B cell (primary cell): ENCODE measurements around the gene PALB2. TPM values are rescaled to one million over a fixed set of nuclear protein-coding genes. Genes with fewer than 3 reads are reported as not detected.

ENCODE experiments used
- ATAC-seq: fragments of 200-7000 bp; cut with Tn5 transposase; one replicate; pipeline ENCODE4 v1.10.0; 2021; ENCODE audit warnings: low read depth, mild to moderate bottlenecking, moderate number of reproducible peaks, moderate library complexity
- CTCF ChIA-PET: fragments of 350-600 bp; sonication (Branson Sonifier 250); formaldehyde crosslinking; loops from one replicate; lab custom pipeline; 2021; ENCODE audit warnings: antibody characterized with exemption, inconsistent platforms; lab: Charles Lee
- POLR2A ChIA-PET: fragments of 350-600 bp; sonication (Branson Sonifier 250); formaldehyde crosslinking; loops from one replicate; lab custom pipeline; 2021; ENCODE audit warnings: antibody characterized with exemption; lab: Charles Lee
- DNase-seq: peaks from one replicate; pipeline ENCODE4 v3.0.0; 2013
- H2AFZ ChIP-seq: 2 replicates; pipeline ENCODE4 v1.6.1; 2012; ENCODE audit warnings: mild to moderate bottlenecking, low read depth, low read length; ENCODE audit not compliant: insufficient read depth, poor library complexity, severe bottlenecking
- H3K27ac ChIP-seq, 2 donors: 1 replicate in 1 of 2; 2 replicates in 1 of 2; pipeline ENCODE4 v1.5.1; 2012 to 2013; ENCODE audit warnings: low read length in 2 of 2, mild to moderate bottlenecking in 2 of 2, moderate library complexity in 1 of 2
- H3K27me3 ChIP-seq, 4 experiments: fragments of 200-600 bp in 1 of 4; sonication (generic) in 1 of 4; replicated peaks in 1 of 4; 1 replicate in 2 of 4; 2 replicates in 2 of 4; pipeline versions ENCODE4 v1.6.1 to v1.7.0; 2013 to 2016; ENCODE audit warnings: low read length in 3 of 4, mild to moderate bottlenecking in 2 of 4, mixed read lengths in 1 of 4, moderate library complexity in 1 of 4; ENCODE audit not compliant: insufficient read depth in 4 of 4, control insufficient read depth in 3 of 4; ENCODE audit errors: control extremely low read depth in 1 of 4
- H3K36me3 ChIP-seq, 2 experiments: replicated peaks in 1 of 2; 1 replicate in 1 of 2; 2 replicates in 1 of 2; pipeline versions ENCODE4 v1.6.1 to v1.7.1; 2013; ENCODE audit warnings: low read length in 1 of 2; ENCODE audit not compliant: insufficient read depth in 2 of 2, control insufficient read depth in 1 of 2; ENCODE audit errors: control extremely low read depth in 1 of 2, extremely low read depth in 1 of 2
- H3K4me1 ChIP-seq, 2 donors: fragments of 200-600 bp in 1 of 2; sonication (generic) in 1 of 2; 1 replicate in 1 of 2; 2 replicates in 1 of 2; pipeline versions ENCODE4 v1.5.1 to v1.6.1; 2013 to 2017; ENCODE audit warnings: low read length in 2 of 2; ENCODE audit not compliant: control insufficient read depth in 2 of 2, insufficient read depth in 2 of 2
- H3K4me2 ChIP-seq: replicated peaks from 2 replicates; pipeline ENCODE3; 2012; ENCODE audit warnings: mild to moderate bottlenecking, low read depth, low read length; ENCODE audit not compliant: poor library complexity, severe bottlenecking
- H3K4me3 ChIP-seq, 5 experiments: fragments of 200-600 bp in 1 of 5; sonication (generic) in 1 of 5; 1 replicate in 3 of 5; 2 replicates in 2 of 5; pipeline versions ENCODE4 v1.5.1 to v1.7.0; 2011 to 2016; ENCODE audit warnings: low read length in 4 of 5, mild to moderate bottlenecking in 4 of 5, low read depth in 2 of 5, control low read depth in 1 of 5, moderate library complexity in 1 of 5; ENCODE audit not compliant: insufficient read depth in 1 of 5; ENCODE audit errors: control extremely low read depth in 1 of 5, extremely low read depth in 1 of 5
- H3K79me2 ChIP-seq: fragments of 200-600 bp; sonication (generic); one replicate; pipeline ENCODE4 v1.6.0; 2016; ENCODE audit warnings: low read length; ENCODE audit not compliant: control insufficient read depth, insufficient read depth
- H3K9ac ChIP-seq: fragments of 200-600 bp; sonication (generic); 2 replicates; pipeline ENCODE4 v1.6.1; 2017; ENCODE audit warnings: mild to moderate bottlenecking, low read length, moderate library complexity
- H3K9me3 ChIP-seq, 3 donors: one replicate each; pipeline versions ENCODE4 v1.6.1 to v1.7.1; 2013; ENCODE audit warnings: low read length in 2 of 3; ENCODE audit not compliant: control insufficient read depth in 2 of 3, insufficient read depth in 1 of 3; ENCODE audit errors: control extremely low read depth in 1 of 3
- H4K20me1 ChIP-seq: 2 replicates; pipeline ENCODE4 v1.6.0; 2012; ENCODE audit warnings: mild to moderate bottlenecking, low read length; ENCODE audit not compliant: insufficient read depth, control insufficient read depth, poor library complexity, severe bottlenecking
- H3K27ac Mint-ChIP-seq: one replicate; pipeline ENCODE4 v1.8.0; 2021; ENCODE audit warnings: mixed read lengths
- H3K27me3 Mint-ChIP-seq: one replicate; pipeline ENCODE4 v1.8.0; 2021; ENCODE audit warnings: mixed read lengths
- H3K4me1 Mint-ChIP-seq: one replicate; pipeline ENCODE4 v1.8.0; 2021; ENCODE audit warnings: mixed read lengths
- H3K4me3 Mint-ChIP-seq: one replicate; pipeline ENCODE4 v1.8.0; 2021; ENCODE audit warnings: mixed read lengths
- H3K9me3 Mint-ChIP-seq: one replicate; pipeline ENCODE4 v1.8.0; 2022; ENCODE audit warnings: mixed read lengths; ENCODE audit not compliant: insufficient read depth
- CTCF ChIP-seq: fragments of 200-600 bp; IDR thresholded peaks from one replicate; pipeline ENCODE4 v1.8.0; 2022; ENCODE audit warnings: antibody characterized with exemption, mild to moderate bottlenecking
- EZH2 ChIP-seq: IDR thresholded peaks from 2 replicates; pipeline ENCODE4 v1.6.1; 2012; ENCODE audit warnings: borderline replicate concordance, low read depth, mild to moderate bottlenecking, moderate library complexity, low read length; ENCODE audit not compliant: insufficient read depth, poor library complexity, severe bottlenecking
- WGBS: methylation state at CpG from one replicate; pipeline ENCODE4 v1.1.5; 2013; ENCODE audit warnings: missing lambda C conversion rate; ENCODE audit not compliant: insufficient coverage; 5-methylcytosine and 5-hydroxymethylcytosine counted together
- intact Hi-C: fragments of 100-400 bp; cut with micrococcal nuclease; formaldehyde crosslinking; loops from one replicate; pipeline ENCODE4 v1.10.0; 2022
- polyA plus RNA-seq: library from polyadenylated mRNA; depleted of rRNA; stranded (reverse); fragments of >200 nt; gene quantifications from 2 replicates; pipeline ENCODE4 v1.2.3, GENCODE V29; 2012
- total RNA-seq, 2 donors: library from RNA; stranded (reverse); fragments of 120-200 nt in 1 of 2; gene quantifications; 1 replicate in 1 of 2; 2 replicates in 1 of 2; pipeline versions ENCODE4 v1.2.3 to v1.2.4, GENCODE V29; 2013 to 2022

Gene PALB2
- total and polyA plus RNA-seq, 2 donors (not counting 1 experiment from before 2014, with no cell fraction given), result 3.6 to 16.3 TPM

- intact Hi-C loops, result no loop called here
- H3K36me3 ChIP-seq, result peaks cover 8 to 28% of the 10 kb centered on the region in 2 experiments
- POLR2A ChIA-PET, result no interaction called here
- no peak overlapping the region for H3K4me2 ChIP-seq
- H3K9me3 ChIP-seq, result no peaks in the 10 kb centered on the region
- peaks cover 2% of the 10 kb centered on the region for H3K4me1 Mint-ChIP-seq
- no peaks in the 10 kb centered on the region for H3K9me3 Mint-ChIP-seq
- CTCF ChIA-PET, result no interaction called here
- no peaks in the 10 kb centered on the region for H3K27me3 Mint-ChIP-seq
- H3K4me1 ChIP-seq, result no peaks in the 10 kb centered on the region
- ATAC-seq, result no peak
- no peak overlapping the region for H3K27ac Mint-ChIP-seq
- no peak overlapping the region for H3K4me3 Mint-ChIP-seq
- no peak for TF ChIP-seq EZH2
- TF ChIP-seq CTCF, result no peak
- WGBS, result over 99% methylated on average over 6 of the region's 8 CpGs
- H3K79me2 ChIP-seq, result peaks cover 5% of the 10 kb centered on the region
- no peak overlapping the region for H3K9ac ChIP-seq
- H2AFZ ChIP-seq, result no peak overlapping the region
- DNase-seq, result no peak
- H4K20me1 ChIP-seq, result no peaks in the 10 kb centered on the region
- H3K27me3 ChIP-seq, result no peaks in the 10 kb centered on the region
- no peak overlapping the region for H3K4me3 ChIP-seq
- no peak overlapping the region for H3K27ac ChIP-seq
Measured at GRCh38 chr16:23629516-23629915, 11.6 kb downstream of the PALB2 start.

- no peaks in the 10 kb centered on the region for H4K20me1 ChIP-seq
- intact Hi-C loops, result no loop called here
- TF ChIP-seq CTCF, result no peak
- no peak for TF ChIP-seq EZH2
- CTCF ChIA-PET, result no interaction called here
- ATAC-seq, result no peak
- no peak for DNase-seq
- peaks cover 7 to 54% of the 10 kb centered on the region in 2 experiments for H3K36me3 ChIP-seq
- no peak overlapping the region for H2AFZ ChIP-seq
- no peaks in the 10 kb centered on the region for H3K79me2 ChIP-seq
- no peaks in the 10 kb centered on the region for H3K27me3 ChIP-seq
- Mint-ChIP-seq H3K27me3 (no peaks in the 10 kb centered on the region), H3K9me3 (no peaks in the 10 kb centered on the region), H3K4me1 (no peaks in the 10 kb centered on the region), H3K27ac (no peak overlapping the region), H3K4me3 (no peak overlapping the region)
- no peaks in the 10 kb centered on the region for H3K9me3 ChIP-seq
- POLR2A ChIA-PET, result no interaction called here
- no peak overlapping the region for H3K9ac ChIP-seq
- H3K4me2 ChIP-seq, result no peak overlapping the region
- H3K27ac ChIP-seq, result no peak overlapping the region
- no peak overlapping the region for H3K4me3 ChIP-seq
- H3K4me1 ChIP-seq, result no peaks in the 10 kb centered on the region
Measured at GRCh38 chr16:23624092-23624491, 17.0 kb downstream of the PALB2 start.
